ENCODE measurements around the gene HECTD1.
A peak's percentile ranks its signal among the peaks of the same experiment; 100 is the strongest.
"Not testable (repeated sequence)": the region's sequence is repeated elsewhere in the genome, so short reads cannot be mapped to it uniquely, and the experiment has no call there.

Gene HECTD1

GRCh38 chr14:31086466-31086865, 121.1 kb downstream of the HECTD1 start:
- not testable (repeated sequence) for DNase-seq

DNA sequence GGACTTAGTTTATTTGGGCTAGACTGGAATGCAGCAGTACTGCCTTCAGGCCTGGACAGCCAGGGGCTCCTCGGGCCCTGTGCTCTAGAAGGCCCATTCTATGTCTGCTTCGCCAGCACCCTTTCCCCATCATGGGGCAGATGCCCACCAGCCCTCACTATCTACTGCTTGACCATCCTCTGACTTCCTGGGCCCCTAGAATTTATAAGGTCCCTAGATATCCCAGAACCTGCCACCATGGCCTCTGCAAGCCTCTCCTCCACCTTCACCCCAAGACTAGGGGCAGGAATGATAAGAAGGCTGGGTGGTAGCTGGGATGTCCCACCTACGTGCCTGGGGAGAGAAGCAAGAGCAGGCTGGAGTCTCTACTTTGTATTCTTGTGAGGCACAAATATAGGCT, 122.6 kb downstream of the HECTD1 start:
- no peak for DNase-seq

DNA sequence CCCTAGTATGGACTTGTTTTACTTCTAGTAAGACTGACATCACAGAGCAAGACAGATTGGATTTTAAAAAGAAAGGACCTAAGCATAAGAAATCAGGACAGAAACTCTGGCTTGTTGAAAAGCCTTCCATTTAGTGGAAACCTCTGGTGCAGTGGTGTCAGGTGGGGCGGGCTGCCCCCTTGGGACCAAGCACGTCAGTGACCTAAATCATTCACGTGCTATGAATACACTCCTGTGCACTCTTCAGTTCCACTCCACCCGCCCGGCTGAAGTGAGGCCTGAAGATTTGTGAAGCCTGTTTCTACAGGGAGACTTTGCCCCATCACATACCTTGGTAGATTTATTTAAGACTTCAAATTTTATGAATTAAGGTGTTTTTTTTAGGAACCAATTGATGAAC, 123.2 kb downstream of the HECTD1 start:
- no peak for DNase-seq

- no peak for DNase-seq
Observed at GRCh38 chr14:31083781-31084180, 123.8 kb downstream of the HECTD1 start.

DNA sequence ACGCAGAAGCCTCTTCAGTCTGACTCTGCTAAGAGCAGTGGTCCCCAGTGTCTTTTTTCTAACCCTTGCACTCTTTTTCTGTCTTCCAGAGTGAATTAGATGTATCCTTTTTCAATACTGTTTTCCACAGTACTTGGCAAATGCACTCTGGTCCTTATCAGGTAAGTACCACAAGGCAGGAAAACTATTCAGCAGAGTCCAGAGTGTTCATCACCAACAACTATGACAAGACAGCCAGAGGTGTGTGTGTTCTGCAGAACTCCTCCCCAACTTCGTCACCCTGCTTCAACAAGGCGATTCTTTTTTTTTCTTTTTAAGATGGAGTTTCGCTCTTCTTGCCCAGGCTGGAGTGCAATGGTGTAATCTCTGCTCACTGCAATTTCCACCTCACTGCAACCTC, 127.1 kb downstream of the HECTD1 start:
- no peak for DNase-seq

- no peak for DNase-seq
Observed at GRCh38 chr14:31080056-31080455, 127.5 kb downstream of the HECTD1 start.

GRCh38 chr14:31078766-31079165, 128.8 kb downstream of the HECTD1 start:
- DNase-seq = no peak

DNA sequence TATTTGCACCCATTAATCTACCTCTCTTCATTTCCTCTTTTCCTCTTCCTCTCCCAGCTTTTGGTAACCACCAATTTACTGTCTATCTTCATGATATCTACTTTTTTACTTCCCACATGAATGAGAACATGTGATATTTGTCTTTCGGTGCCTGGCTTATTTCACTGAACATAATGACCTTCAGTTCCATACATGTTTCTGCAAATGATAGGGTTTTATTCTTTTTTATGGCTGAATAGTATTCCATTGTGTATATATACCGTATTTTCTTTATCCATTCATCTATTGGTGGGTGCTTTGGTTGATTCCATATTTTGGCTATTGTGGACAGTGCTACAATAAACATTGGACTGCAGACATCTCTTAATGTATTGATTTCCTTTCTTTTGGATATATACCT, 132.4 kb downstream of the HECTD1 start:
- DNase-seq = no peak

DNA sequence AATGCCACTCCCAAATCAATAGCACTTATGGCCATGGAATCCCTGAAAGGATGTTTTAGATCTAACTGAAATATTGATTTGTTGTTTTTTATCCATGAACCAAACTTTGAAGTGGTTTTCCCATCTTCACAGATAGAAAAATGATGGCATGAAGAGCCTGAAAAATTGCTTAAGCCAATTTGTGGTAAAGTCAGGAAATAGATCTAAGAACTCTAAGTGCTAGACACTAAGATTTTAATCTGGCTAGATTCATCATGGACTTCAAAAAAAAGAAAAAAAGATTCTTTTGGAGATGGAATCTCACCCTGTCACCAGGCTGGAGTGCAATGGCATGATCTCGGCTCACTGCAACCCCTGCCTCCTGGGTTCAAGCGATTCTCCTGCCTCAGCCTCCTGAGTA, 136.4 kb downstream of the HECTD1 start:
- DNase-seq = no peak

- peak; percentile 74 for DNase-seq
Observed at GRCh38 chr14:31070431-31070830, 137.2 kb downstream of the HECTD1 start.

DNA sequence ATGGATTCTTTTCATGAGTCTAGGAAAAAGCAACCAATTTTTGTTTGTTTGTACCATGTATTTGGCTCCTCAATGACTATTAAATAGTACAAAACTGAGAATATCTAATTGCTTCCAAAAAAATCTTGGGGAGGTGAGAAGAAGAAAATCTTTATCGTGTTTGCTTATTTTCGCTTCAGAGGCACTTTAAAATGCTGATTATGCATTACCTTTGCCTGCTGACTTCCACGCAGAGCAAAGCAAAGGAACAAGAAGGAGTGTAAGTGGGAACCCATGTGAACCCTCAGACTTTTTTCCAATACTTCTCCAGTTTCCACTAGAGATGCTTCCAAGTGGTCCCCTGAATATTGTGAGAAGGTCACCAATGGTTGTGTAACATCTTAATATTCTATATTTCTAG, 138.2 kb downstream of the HECTD1 start:
- no peak for DNase-seq

GRCh38 chr14:31068235-31068634, 139.4 kb downstream of the HECTD1 start:
- DNase-seq = no peak

DNA sequence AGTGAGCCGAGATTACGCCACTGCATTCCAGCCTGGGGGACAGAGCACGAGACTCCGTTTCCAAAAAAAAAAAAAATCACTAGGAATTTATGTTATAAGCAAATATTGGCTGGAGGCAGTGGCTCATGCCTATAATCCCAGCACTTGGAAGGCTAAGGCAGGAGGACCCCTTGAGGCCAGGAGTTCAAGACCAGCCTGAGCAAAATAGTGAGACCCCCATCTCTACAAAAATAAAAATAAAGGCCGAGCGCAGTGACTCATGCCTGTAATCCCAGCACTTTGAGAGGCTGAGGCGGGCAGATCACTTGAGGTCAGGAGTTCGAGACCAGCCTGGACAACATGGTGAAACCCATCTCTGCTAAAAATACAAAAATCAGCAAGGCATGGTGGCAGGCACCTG, 144.7 kb downstream of the HECTD1 start:
- DNase-seq = not testable (repeated sequence)

GRCh38 chr14:31060253-31060875, 147.2 kb downstream of the HECTD1 start:
- DNase-seq = no peak

GRCh38 chr14:31059152-31059924, 148.3 kb downstream of the HECTD1 start:
- DNase-seq = no peak

- DNase-seq = no peak
Observed at GRCh38 chr14:31057701-31058364, 149.8 kb downstream of the HECTD1 start.

DNA sequence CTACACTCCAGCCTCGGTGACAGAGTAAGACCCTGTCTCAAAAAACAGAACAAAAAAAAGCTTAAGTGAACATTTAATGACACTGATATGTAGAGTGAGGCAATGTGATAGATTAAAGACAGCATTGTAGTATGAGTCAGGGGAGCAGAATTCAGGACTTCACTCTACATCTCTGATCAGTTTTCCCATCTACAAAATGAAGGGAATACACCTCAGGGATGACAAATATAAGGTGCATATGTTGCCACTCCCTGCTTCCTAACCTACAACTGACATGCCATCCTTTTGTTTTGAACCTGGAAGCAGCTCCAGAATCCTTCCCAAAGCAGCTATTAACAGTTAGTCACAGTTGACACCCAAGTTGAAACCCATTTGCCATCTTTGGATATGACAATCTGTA, 150.6 kb downstream of the HECTD1 start:
- no peak for DNase-seq

GRCh38 chr14:31052905-31053586, 154.5 kb downstream of the HECTD1 start:
- not testable (repeated sequence) for DNase-seq

DNA sequence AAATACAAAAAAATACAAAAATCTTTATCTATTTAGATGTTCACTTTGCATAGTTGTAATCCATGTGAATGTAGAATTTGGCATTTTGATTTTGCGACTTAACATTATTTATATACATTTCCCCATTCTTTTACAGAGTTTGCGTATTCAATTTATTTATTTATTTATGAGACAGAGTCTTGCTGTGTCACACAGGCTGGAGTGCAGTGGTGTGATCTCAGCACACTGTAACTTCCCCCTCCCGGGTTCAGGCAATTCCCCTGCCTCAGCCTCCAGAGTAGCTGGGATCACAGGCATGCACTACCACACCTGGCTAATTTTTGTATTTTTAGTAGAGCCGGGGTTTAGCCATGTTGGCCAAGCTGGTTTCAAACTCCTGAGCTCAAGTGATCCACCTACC, 156.1 kb downstream of the HECTD1 start:
- no peak for DNase-seq

GRCh38 chr14:31051023-31051422, 156.6 kb downstream of the HECTD1 start:
- no peak for DNase-seq

Measured in amniotic stem cell (primary cell).